GM18505 (cell line): ENCODE results near the gene BHLHE23.

Experiments used
- ATAC-seq: cut with Tn5 transposase; IDR thresholded peaks from one replicate; pipeline ENCODE4 v1.9.1; 2021; ENCODE audit not compliant: unreplicated experiment
- POLR2A ChIP-seq: IDR thresholded peaks from 4 replicates; pipeline ENCODE4 v1.6.1; 2011; ENCODE audit warnings: borderline replicate concordance; ENCODE audit not compliant: insufficient read depth, insufficient read length; ENCODE audit errors: extremely low read depth

The BHLHE23 gene

DNA sequence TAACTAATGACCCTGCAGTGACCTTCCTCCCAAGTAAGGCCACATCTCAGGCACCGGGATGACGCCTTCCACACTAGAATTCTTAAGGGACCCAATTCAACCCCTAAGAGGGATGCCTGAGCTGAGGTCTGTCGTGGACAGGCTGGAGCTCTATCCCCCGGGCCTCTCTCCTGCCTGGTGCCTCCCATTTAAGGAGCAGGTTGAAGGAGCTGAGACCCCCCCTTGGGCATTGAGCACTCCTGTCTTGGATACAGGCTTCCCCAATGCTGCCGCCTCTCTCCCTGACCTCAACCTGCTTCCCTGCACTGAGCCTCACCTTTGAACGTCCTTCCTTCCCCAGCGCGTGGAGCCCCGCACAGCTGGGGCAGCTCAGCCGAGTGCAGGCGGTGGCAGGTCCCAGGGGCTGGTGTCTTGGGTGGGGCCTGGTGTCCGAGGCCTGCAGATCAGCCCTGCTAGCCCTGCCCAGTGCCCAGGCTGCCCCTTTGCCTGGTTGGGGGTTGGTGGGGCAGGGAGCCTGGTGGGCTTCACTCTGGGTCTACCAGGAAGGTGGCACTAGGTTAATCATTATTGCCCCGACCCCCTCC, 19.9 kb upstream of the BHLHE23 start:
- no peak for TF ChIP-seq POLR2A
- ATAC-seq = no peak

- ATAC-seq = no peak
- no peak for TF ChIP-seq POLR2A
Observed at GRCh38 chr20:63025534-63026331, 19.0 kb upstream of the BHLHE23 start.

- no peak for ATAC-seq
- no peak for TF ChIP-seq POLR2A
Observed at GRCh38 chr20:63024573-63025392, 18.0 kb upstream of the BHLHE23 start.

DNA sequence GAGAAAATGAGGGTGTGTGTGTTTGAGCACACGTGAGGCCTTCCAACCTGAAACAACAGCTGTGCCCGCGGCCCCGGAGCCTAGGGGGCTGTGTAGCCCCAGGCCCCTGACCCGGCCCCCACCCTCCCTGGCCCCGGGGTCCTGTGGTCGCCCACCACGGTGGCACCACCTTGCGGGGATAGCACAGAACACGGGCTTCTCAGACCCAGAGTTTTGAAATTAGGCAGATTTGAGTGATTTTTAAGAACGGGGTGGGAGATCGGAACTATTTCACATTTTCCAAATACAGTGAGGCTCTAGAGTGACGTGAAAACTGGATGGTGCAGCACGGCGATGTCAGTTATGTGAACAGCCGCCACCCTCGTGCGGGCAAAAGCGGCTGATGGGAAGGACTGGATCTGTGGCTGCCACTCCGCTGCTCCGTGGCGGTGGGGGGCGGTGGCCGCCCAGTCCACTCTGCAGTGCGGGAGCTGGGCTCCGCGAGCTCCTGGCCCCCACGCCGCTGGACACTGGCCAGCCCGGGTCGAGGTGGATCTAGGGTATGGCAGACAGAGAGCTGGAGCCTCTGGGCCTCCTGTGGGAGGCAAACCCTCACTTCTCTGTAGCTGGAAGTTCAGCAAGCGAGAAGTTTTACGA, 17.3 kb upstream of the BHLHE23 start:
- no peak for TF ChIP-seq POLR2A

DNA sequence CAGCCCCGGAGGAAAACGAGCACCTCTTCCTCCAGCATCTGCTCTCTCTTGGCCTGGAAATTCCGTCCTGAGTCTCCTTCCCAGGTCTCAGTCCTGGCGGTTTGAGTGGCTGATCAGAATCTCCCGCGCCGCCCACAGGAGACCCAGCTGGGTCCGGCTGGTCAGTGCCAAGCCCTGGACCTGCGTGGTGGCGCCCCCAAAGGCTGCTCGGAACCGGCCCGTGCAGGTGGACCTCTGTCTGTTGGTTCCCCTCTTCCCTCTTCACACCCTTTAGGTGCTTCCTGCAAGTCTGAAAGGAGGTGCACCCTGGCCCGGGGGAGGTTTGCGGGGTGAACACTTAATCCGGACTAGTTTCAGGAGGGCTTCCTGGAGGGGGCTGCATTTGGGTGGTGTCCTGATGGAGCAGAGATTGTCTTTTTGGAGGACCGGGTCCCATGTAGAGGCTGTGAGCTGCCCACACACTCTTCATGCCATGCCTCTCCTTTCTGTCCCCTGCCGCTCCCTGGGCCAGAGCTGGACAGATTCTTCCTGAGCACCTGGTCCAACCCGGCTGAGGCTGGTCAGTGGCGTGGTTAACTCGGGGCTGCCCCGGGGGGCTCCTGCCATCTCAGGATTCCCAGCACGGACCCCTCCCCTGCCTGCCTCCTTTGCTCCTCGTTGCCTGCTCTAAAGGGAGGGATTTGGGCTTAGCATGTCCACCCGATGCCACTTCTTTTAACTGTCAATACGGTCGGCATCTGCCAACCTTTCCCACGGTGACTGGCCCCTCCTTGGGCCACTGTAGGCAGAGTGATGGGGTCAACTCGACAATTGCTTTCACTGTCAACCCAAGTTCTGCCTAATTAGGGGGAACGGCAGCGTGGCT, 16.5 kb upstream of the BHLHE23 start:
- no peak for TF ChIP-seq POLR2A
- no peak for ATAC-seq

More for the DNA sequence above, 17.3 kb upstream of the BHLHE23 start:
- no peak for ATAC-seq

- ATAC-seq = no peak
- TF ChIP-seq POLR2A = no peak
Observed at GRCh38 chr20:63022501-63022900, 15.7 kb upstream of the BHLHE23 start.

- no peak for TF ChIP-seq POLR2A
- no peak for ATAC-seq
Observed at GRCh38 chr20:63021356-63022321, 14.9 kb upstream of the BHLHE23 start.

- TF ChIP-seq POLR2A = no peak
- ATAC-seq = no peak
Observed at GRCh38 chr20:63020681-63021080, 13.9 kb upstream of the BHLHE23 start.

GRCh38 chr20:63017826-63018411, 11.2 kb upstream of the BHLHE23 start:
- TF ChIP-seq POLR2A = no peak
- no peak for ATAC-seq

GRCh38 chr20:63017076-63017825, 10.5 kb upstream of the BHLHE23 start:
- ATAC-seq = no peak
- no peak for TF ChIP-seq POLR2A

DNA sequence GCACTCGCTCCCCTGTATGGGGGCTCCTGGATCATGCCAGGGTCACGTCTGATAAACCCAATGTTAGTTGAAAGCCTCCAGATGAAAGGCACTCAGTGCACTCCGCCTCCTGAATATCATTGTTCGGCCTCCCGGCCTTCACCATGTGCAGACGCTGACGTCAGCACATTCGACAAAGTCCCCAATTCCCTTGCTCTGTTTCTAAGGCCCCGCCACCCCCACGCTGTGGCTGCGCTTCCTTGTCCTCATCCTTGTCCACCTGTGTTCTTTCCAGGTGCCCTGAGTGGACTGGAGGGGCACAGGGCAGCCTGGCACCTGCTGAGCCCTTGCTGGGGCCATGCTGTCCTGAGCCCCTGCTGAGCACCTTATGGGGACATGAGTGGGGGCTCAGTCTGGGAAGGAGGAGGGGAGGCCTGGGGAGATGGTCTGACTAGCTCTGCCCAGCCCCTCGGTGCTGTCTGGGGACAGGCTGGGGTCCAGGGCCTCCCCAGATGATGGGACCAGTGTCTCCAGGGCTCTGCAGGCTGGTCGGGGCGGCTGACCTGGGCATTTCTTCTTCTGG, 9.8 kb upstream of the BHLHE23 start:
- TF ChIP-seq POLR2A = no peak
- ATAC-seq = no peak
